GM23248 (cell line): ENCODE measurements around the gene FAM20B.

Experiments
- EZH2 ChIP-seq: fragments of 200-600 bp; sonication (generic); IDR thresholded peaks from 2 replicates; pipeline ENCODE4 v1.6.1; 2018; ENCODE audit warnings: antibody characterized with exemption, mild to moderate bottlenecking; ENCODE audit not compliant: insufficient read depth, poor library complexity, severe bottlenecking
- EZH2phosphoT487 ChIP-seq: fragments of 200-600 bp; sonication (generic); IDR thresholded peaks from 2 replicates; pipeline ENCODE4 v1.6.1; 2018; ENCODE audit warnings: antibody characterized with exemption, moderate library complexity, mild to moderate bottlenecking, low read depth; ENCODE audit not compliant: insufficient read depth

DNA sequence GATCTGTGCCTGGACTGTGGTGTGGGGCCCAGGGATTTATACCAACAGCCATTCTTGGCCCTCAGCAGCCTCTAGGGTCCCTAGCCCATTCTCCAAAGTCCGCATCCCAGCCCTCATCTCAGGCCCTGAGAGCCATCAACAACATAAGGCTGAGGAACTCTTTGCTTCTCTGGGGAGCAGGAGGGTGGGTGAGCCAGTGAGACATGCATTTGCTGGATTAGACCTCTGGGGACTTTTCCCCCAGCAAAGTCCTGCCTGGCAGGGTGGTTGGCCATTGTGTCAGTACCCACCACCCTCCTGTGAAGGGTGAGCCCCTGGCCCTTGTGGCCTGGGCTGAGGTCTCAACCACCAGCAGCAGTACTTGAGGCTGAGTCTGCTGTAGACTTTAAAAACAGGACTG is 24.2 kb upstream of the FAM20B start:
- no peak for TF ChIP-seq EZH2phosphoT487
- TF ChIP-seq EZH2: no peak
